K562 (cell line): ENCODE measurements around the gene FMC1. TPM values are rescaled to one million over a fixed set of nuclear protein-coding genes. Genes with fewer than 3 reads are reported as not detected.

ENCODE experiments used
- ATF3 ChIP-seq, 2 experiments: fragments of 450-650 bp in 1 of 2; sonication (generic) in 1 of 2; formaldehyde crosslinking in 1 of 2; IDR thresholded peaks in 1 of 2; conservative IDR thresholded peaks in 1 of 2; 2 replicates each; pipeline versions ENCODE4 v1.6.1 to v1.8.1; 2016 to 2023; ENCODE audit warnings: mild to moderate bottlenecking in 2 of 2, moderate library complexity in 2 of 2, inconsistent platforms in 1 of 2, missing genetic modification reagents in 1 of 2
- BRCA1 ChIP-seq, 2 experiments: fragments of 450-650 bp in 1 of 2; sonication (generic) in 1 of 2; formaldehyde crosslinking in 1 of 2; IDR thresholded peaks; 2 replicates each; pipeline versions ENCODE4 v1.5.0 to v1.6.1; 2017 to 2020; ENCODE audit warnings: mild to moderate bottlenecking in 1 of 2, missing genetic modification reagents in 1 of 2
- E2F6 ChIP-seq, 2 experiments: IDR thresholded peaks; 2 replicates each; pipeline ENCODE4 v1.6.1; 2011; ENCODE audit warnings: borderline replicate concordance in 1 of 2, control low read depth in 1 of 2, low read depth in 1 of 2, low read length in 1 of 2, mild to moderate bottlenecking in 1 of 2, mixed read lengths in 1 of 2, moderate library complexity in 1 of 2; ENCODE audit not compliant: insufficient read depth in 1 of 2, insufficient read length in 1 of 2, poor library complexity in 1 of 2, severe bottlenecking in 1 of 2; ENCODE audit errors: extremely low read depth in 1 of 2
- HMG20B ChIP-seq: fragments of 250-450 bp; sonication (Bioruptor Pico); IDR thresholded peaks from 2 replicates; pipeline ENCODE4 v1.5.0; 2021; ENCODE audit warnings: mild to moderate bottlenecking
- MAFF ChIP-seq: IDR thresholded peaks from 2 replicates; pipeline ENCODE4 v1.6.1; 2012; ENCODE audit warnings: low read length, improper control_type of control experiment
- MECOM ChIP-seq: fragments of 250-450 bp; sonication (Bioruptor Pico); IDR thresholded peaks from 2 replicates; pipeline ENCODE4 v1.8.0; 2022; ENCODE audit warnings: inconsistent platforms
- MYC ChIP-seq, 2 experiments: fragments of 250-450 bp in 1 of 2; sonication (Bioruptor Pico) in 1 of 2; IDR thresholded peaks; 2 replicates each; pipeline versions ENCODE4 v1.5.1 to v1.6.1; 2012 to 2021; ENCODE audit warnings: low read depth in 2 of 2, borderline replicate concordance in 1 of 2, improper control_type of control experiment in 1 of 2, low read length in 1 of 2, mild to moderate bottlenecking in 1 of 2, moderate library complexity in 1 of 2
- RFX5 ChIP-seq: IDR thresholded peaks from 2 replicates; pipeline ENCODE4 v1.6.1; 2011; ENCODE audit warnings: low read depth, mild to moderate bottlenecking, improper control_type of control experiment, low read length
- SMAD4 ChIP-seq: fragments of 250-450 bp; sonication (Bioruptor Pico); conservative IDR thresholded peaks from 2 replicates; pipeline ENCODE4 v1.8.0; 2021; ENCODE audit warnings: inconsistent platforms, mild to moderate bottlenecking, moderate library complexity
- STAG1 ChIP-seq: sonication (generic); formaldehyde crosslinking; IDR thresholded peaks from 2 replicates; pipeline ENCODE4 v1.5.0; 2020; ENCODE audit warnings: missing genetic modification reagents, borderline replicate concordance
- ZBTB5 ChIP-seq: fragments of 450-650 bp; IDR thresholded peaks from 2 replicates; pipeline ENCODE4 v1.6.1; 2017; ENCODE audit warnings: antibody characterized with exemption
- ZNF175 ChIP-seq: fragments of 200-800 bp; sonication (Bioruptor generic); IDR thresholded peaks from 2 replicates; pipeline ENCODE4 v1.6.1; 2016; ENCODE audit warnings: low read depth, mild to moderate bottlenecking, missing genetic modification characterization, missing compliant biosample characterization
- ZNF384 ChIP-seq: IDR thresholded peaks from 2 replicates; pipeline ENCODE4 v1.6.1; 2012; ENCODE audit warnings: low read depth, low read length, improper control_type of control experiment
- ZNF584 ChIP-seq: fragments of 200-800 bp; sonication (Bioruptor generic); IDR thresholded peaks from 2 replicates; pipeline ENCODE4 v1.6.1; 2016; ENCODE audit warnings: low read depth, mild to moderate bottlenecking, missing genetic modification characterization, missing compliant biosample characterization
- ZNF592 ChIP-seq: fragments of 450-650 bp; IDR thresholded peaks from 2 replicates; pipeline ENCODE4 v1.6.1; 2017; ENCODE audit warnings: antibody characterized with exemption, mild to moderate bottlenecking
- polyA plus RNA-seq, 8 experiments: library from polyadenylated mRNA; depleted of rRNA in 4 of 8; stranded (reverse) in 5 of 8; unstranded in 3 of 8; fragments of >200 nt; fragmentation: Nextera tagmentation in 2 of 8; fragmentation: Illumina TruSeq in 1 of 8; extraction: Ambion mirVana in 2 of 8; extraction: Trizol in 1 of 8; gene quantifications; 2 replicates each; pipeline versions ENCODE4 v1.2.1 to v1.2.3, GENCODE V29; 2011 to 2014; ENCODE audit warnings: inconsistent platforms in 1 of 8, missing spikeins in 1 of 8
- total RNA-seq, 7 experiments: library from RNA; depleted of rRNA in 6 of 7; stranded (reverse); fragments of >200 nt in 6 of 7; fragmentation: Illumina TruSeq in 2 of 7; extraction: Trizol in 2 of 7; gene quantifications; 2 replicates each; pipeline versions ENCODE4 v1.2.1 to v1.2.3, GENCODE V29; 2011 to 2021; ENCODE audit warnings: low replicate concordance in 1 of 7

Gene FMC1
- total and polyA plus RNA-seq, 9 of the 15 experiments (the other 6 are each of a cell fraction or from before 2014, with no cell fraction given): 14.0 to 116 (median 29.0) TPM

GRCh38 chr7:139358541-139359365, 17.6 kb downstream of the FMC1 start (continued):
- TF ChIP-seq STAG1: peak; percentile 66; the same call in 1 of the 2 replicates
- no peak for TF ChIP-seq E2F6 (IDR thresholded peaks at IDR 0.05; ENCODE audit: borderline replicate concordance in 1 of 2, extremely low read depth in 1 of 2, insufficient read depth in 1 of 2, insufficient read length in 1 of 2, low read depth in 1 of 2, low read length in 1 of 2, poor library complexity in 1 of 2, severe bottlenecking in 1 of 2)
- 0 out of 2 replicates have a peak, but pooled peaks have one; percentile 38 for TF ChIP-seq SMAD4 (CRISPR knock-in tag)
- TF ChIP-seq MECOM (CRISPR knock-in tag): 0 out of 2 replicates have a peak, but pooled peaks have one; percentile 22
- no peak for TF ChIP-seq BRCA1 (IDR thresholded peaks at IDR 0.05)
- peak; percentile 95 for TF ChIP-seq BRCA1 (CRISPR knock-in tag; IDR thresholded peaks at IDR 0.05)
- TF ChIP-seq ZNF384: peak; percentile 94
- TF ChIP-seq MYC (IDR thresholded peaks at IDR 0.05; ENCODE audit: low read depth, low read length): no peak
- no peak for TF ChIP-seq MYC (CRISPR knock-in tag; IDR thresholded peaks at IDR 0.05; ENCODE audit: borderline replicate concordance, low read depth)
- TF ChIP-seq ZNF584 (CRISPR knock-in tag): no peak
- TF ChIP-seq RFX5: no peak
- TF ChIP-seq MAFF: no peak
- peak; percentile 43 for TF ChIP-seq ZNF175
- peak; percentile 90 for TF ChIP-seq ATF3 (IDR thresholded peaks at IDR 0.05)
- no peak for TF ChIP-seq ATF3 (CRISPR knock-in tag; conservative IDR thresholded peaks at IDR 0.05)
- TF ChIP-seq ZNF592: peak; percentile 33; the same call in 1 of the 2 replicates
- TF ChIP-seq HMG20B (CRISPR knock-in tag): no peak
- no peak for TF ChIP-seq ZBTB5
